BLaER1 treated with 17β-estradiol and CSF1 and Interleukin-3, amounts not matched to agents 10 nM and 100 nM (cell line): Measurements from ENCODE around the gene DYDC1.
A peak's percentile ranks its signal among the peaks of the same experiment; 100 is the strongest.

Experiments
- H3K27ac ChIP-seq, 11 experiments: shearing (Covaris generic); formaldehyde crosslinking; 2 replicates each; pipeline ENCODE4 v1.8.1; 2022
- H3K27me3 ChIP-seq, 11 experiments: shearing (Covaris generic); formaldehyde crosslinking; 2 replicates each; pipeline ENCODE4 v1.8.1; 2022
- H3K36me3 ChIP-seq, 11 experiments: shearing (Covaris generic); formaldehyde crosslinking; 2 replicates each; pipeline ENCODE4 v1.8.1; 2022
- H3K4me1 ChIP-seq, 10 experiments: shearing (Covaris generic); formaldehyde crosslinking; 2 replicates each; pipeline ENCODE4 v1.8.1; 2022
- H3K4me2 ChIP-seq, 11 experiments: shearing (Covaris generic); formaldehyde crosslinking; 2 replicates each; pipeline ENCODE4 v1.8.1; 2022
- H3K4me3 ChIP-seq, 10 experiments: shearing (Covaris generic); formaldehyde crosslinking; 2 replicates each; pipeline ENCODE4 v1.8.1; 2022
- H3K9ac ChIP-seq, 11 experiments: shearing (Covaris generic); formaldehyde crosslinking; 2 replicates each; pipeline ENCODE4 v1.8.1; 2022
- H3K9me3 ChIP-seq, 11 experiments: shearing (Covaris generic); formaldehyde crosslinking; replicated peaks in 1 of 11; 2 replicates each; pipeline ENCODE4 v1.8.1; 2022
- H4K20me1 ChIP-seq, 11 experiments: shearing (Covaris generic); formaldehyde crosslinking; 2 replicates each; pipeline ENCODE4 v1.8.1; 2022
- Cebpa-rat ChIP-seq, 11 experiments: shearing (Covaris generic); IDR thresholded peaks; 2 replicates each; pipeline ENCODE4 v1.8.1; 2022

Gene DYDC1

GRCh38 chr10:80356563-80356988, at the start of gene DYDC1, which contains the start of gene DYDC2:
DYDC1 (minus strand) TSS chr10:80356755; CDS start chr10:80352601, 4,154 bp downstream.
DYDC2 (plus strand) TSS chr10:80356781; CDS start chr10:80362444, 5,663 bp downstream.
- peak within 1 kb of the TSS; percentile 80 to 98 (median 95) for H3K4me2 ChIP-seq
- peak within 1 kb of the TSS; percentile 24 to 68 (median 54); a peak in 19 of 22 replicates for H3K9ac ChIP-seq
- no peaks in the 10 kb centered on the region for H3K36me3 ChIP-seq
- H3K27me3 ChIP-seq: peaks cover 23 to 30% (median 28%) of the 10 kb centered on the region in 11 experiments
- peak within 1 kb of the TSS in 4 of 11 experiments; percentile 21 to 44 (median 29); a peak in 3 of 22 replicates for H3K27ac ChIP-seq
- peaks cover under 1 to 22% (median 17%) of the 10 kb centered on the region in 10 experiments; a peak in 19 of 20 replicates for H3K4me1 ChIP-seq
- H3K4me3 ChIP-seq: peak within 1 kb of the TSS; percentile 48 to 71 (median 62)
- peaks cover 5 to 23% (median 15%) of the 10 kb centered on the region in 11 experiments; a peak in 18 of 22 replicates for H3K9me3 ChIP-seq
- no peak for TF ChIP-seq Cebpa-rat (IDR thresholded peaks at IDR 0.05)
- no peaks in the 10 kb centered on the region for H4K20me1 ChIP-seq

- Histone ChIP-seq H3K9me3 (no peaks in the 10 kb centered on the region), H3K4me2 (peak overlapping the region in 6 of 11 experiments; percentile 3 to 36 (median 20); a peak in 7 of 22 replicates), H3K4me1 (peaks cover 29 to 46% (median 38%) of the 10 kb centered on the region in 10 experiments), H3K36me3 (peaks cover 0 to 9% (median 0%) of the 10 kb centered on the region in 11 experiments; a peak in 1 of 22 replicates), H3K27ac (no peak overlapping the region), H3K9ac (no peak overlapping the region), H4K20me1 (peaks cover 0 to 6% (median 0%) of the 10 kb centered on the region in 11 experiments; a peak in 3 of 22 replicates), H3K27me3 (no peaks in the 10 kb centered on the region), H3K4me3 (no peak overlapping the region)
- TF ChIP-seq Cebpa-rat (IDR thresholded peaks at IDR 0.05): no peak
These were observed 49.6 kb upstream of the DYDC1 start for GRCh38 chr10:80406204-80406603.

DNA sequence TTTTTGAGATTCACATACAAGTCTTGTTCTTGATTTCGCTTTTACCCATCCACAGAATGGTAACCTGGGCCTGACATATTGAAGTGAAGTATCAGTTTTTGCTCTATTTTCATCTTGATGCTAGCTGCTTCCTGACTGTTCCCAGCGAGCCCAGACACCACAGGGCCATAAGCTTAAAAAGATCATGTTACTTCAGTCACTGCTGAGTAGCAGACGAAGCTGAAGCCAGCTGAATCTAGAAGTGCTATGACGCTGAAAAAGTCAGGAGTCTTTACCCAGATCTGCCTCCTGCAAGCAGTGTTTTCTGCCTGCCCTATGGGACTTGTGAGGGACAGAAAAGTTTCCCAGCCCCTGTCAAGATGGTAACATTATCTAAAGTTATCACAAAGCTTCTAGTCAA, 49.1 kb upstream of the DYDC1 start:
- Histone ChIP-seq H3K9me3 (no peaks in the 10 kb centered on the region), H3K36me3 (peaks cover 0 to 5% (median 0%) of the 10 kb centered on the region in 11 experiments; a peak in 1 of 22 replicates), H3K9ac (no peak overlapping the region), H3K27ac (no peak overlapping the region), H4K20me1 (peaks cover 0 to under 1% (median 0%) of the 10 kb centered on the region in 11 experiments; a peak in 2 of 22 replicates), H3K27me3 (no peaks in the 10 kb centered on the region), H3K4me3 (no peak overlapping the region), H3K4me2 (peak overlapping the region in 4 of 11 experiments; percentile 11 to 36 (median 16); a peak in 6 of 22 replicates), H3K4me1 (peaks cover 23 to 40% (median 32%) of the 10 kb centered on the region in 10 experiments)
- no peak for TF ChIP-seq Cebpa-rat (IDR thresholded peaks at IDR 0.05)

GRCh38 chr10:80405035-80405434, 48.5 kb upstream of the DYDC1 start:
- H4K20me1 ChIP-seq: no peaks in the 10 kb centered on the region; a peak in 2 of 22 replicates
- no peak overlapping the region for H3K4me3 ChIP-seq
- H3K4me2 ChIP-seq: no peak overlapping the region
- no peaks in the 10 kb centered on the region for H3K27me3 ChIP-seq
- no peak overlapping the region for H3K27ac ChIP-seq
- no peaks in the 10 kb centered on the region for H3K9me3 ChIP-seq
- H3K36me3 ChIP-seq: no peaks in the 10 kb centered on the region
- TF ChIP-seq Cebpa-rat (IDR thresholded peaks at IDR 0.05): no peak
- no peak overlapping the region for H3K9ac ChIP-seq
- H3K4me1 ChIP-seq: peaks cover 19 to 34% (median 26%) of the 10 kb centered on the region in 10 experiments

DNA sequence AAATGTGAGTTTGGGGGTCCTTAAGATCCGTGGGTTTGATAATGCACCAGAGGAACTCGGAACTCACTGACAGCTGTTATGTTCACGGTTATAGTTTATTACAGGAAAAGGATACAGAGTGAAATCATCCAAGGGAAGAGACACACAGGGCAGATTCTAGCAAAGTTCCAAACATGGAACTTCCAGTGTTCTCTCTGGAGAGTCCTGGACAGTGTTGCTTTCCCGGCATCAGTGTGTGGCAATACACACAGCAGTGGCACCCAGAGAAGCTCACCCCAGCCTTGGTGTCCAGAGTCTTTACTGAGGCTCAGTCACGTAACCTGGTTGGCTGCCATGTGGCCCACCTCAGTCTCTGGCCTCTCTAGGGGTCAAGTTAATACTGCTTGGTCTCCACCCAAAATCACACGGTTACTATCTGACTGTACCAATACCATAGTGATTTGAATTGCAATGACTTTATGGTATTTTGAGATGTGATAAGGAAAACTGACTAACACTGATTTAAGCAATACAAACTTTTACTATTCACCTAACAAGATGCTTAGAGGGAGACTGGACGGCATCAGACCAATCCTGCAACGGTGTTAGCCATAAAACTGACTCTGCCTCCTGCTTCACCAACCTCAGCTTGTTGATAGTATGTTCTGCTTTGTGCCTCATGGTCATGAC, 43.7 kb upstream of the DYDC1 start:
- no peak overlapping the region for H3K4me3 ChIP-seq
- TF ChIP-seq Cebpa-rat (IDR thresholded peaks at IDR 0.05): no peak
- H3K27me3 ChIP-seq: no peaks in the 10 kb centered on the region

GRCh38 chr10:80397014-80397413, 40.5 kb upstream of the DYDC1 start:
- Histone ChIP-seq H3K9ac (no peak overlapping the region), H4K20me1 (no peaks in the 10 kb centered on the region), H3K36me3 (no peaks in the 10 kb centered on the region), H3K4me2 (no peak overlapping the region), H3K27me3 (no peaks in the 10 kb centered on the region), H3K9me3 (no peaks in the 10 kb centered on the region), H3K4me3 (no peak overlapping the region), H3K27ac (no peak overlapping the region), H3K4me1 (peaks cover 0 to 6% (median 0%) of the 10 kb centered on the region in 10 experiments; a peak in 3 of 20 replicates)
- TF ChIP-seq Cebpa-rat (IDR thresholded peaks at IDR 0.05): no peak

More for the DNA sequence above, 43.7 kb upstream of the DYDC1 start:
- H3K9me3 ChIP-seq: no peaks in the 10 kb centered on the region
- no peaks in the 10 kb centered on the region for H4K20me1 ChIP-seq
- H3K9ac ChIP-seq: no peak overlapping the region
- no peak overlapping the region for H3K4me2 ChIP-seq
- peaks cover 0 to under 1% (median 0%) of the 10 kb centered on the region in 10 experiments; a peak in 1 of 20 replicates for H3K4me1 ChIP-seq
- H3K36me3 ChIP-seq: no peaks in the 10 kb centered on the region
- no peak overlapping the region for H3K27ac ChIP-seq

GRCh38 chr10:80394358-80394916, 37.9 kb upstream of the DYDC1 start:
- H3K36me3 ChIP-seq: no peaks in the 10 kb centered on the region
- no peaks in the 10 kb centered on the region for H4K20me1 ChIP-seq
- H3K4me1 ChIP-seq: peaks cover 0 to 13% (median 1%) of the 10 kb centered on the region in 10 experiments; a peak in 9 of 20 replicates
- H3K9me3 ChIP-seq: no peaks in the 10 kb centered on the region
- H3K27me3 ChIP-seq: no peaks in the 10 kb centered on the region
- H3K4me3 ChIP-seq: no peak overlapping the region
- H3K27ac ChIP-seq: no peak overlapping the region
- no peak overlapping the region for H3K4me2 ChIP-seq
- TF ChIP-seq Cebpa-rat (IDR thresholded peaks at IDR 0.05): no peak
- H3K9ac ChIP-seq: no peak overlapping the region

GRCh38 chr10:80392250-80392649, 35.7 kb upstream of the DYDC1 start:
- H3K9ac ChIP-seq: no peak overlapping the region
- no peaks in the 10 kb centered on the region for H3K27me3 ChIP-seq
- H3K4me3 ChIP-seq: no peak overlapping the region
- H3K9me3 ChIP-seq: no peaks in the 10 kb centered on the region
- H3K4me2 ChIP-seq: no peak overlapping the region; a peak in 1 of 22 replicates
- no peaks in the 10 kb centered on the region for H4K20me1 ChIP-seq
- no peak overlapping the region for H3K27ac ChIP-seq
- H3K36me3 ChIP-seq: no peaks in the 10 kb centered on the region
- TF ChIP-seq Cebpa-rat (IDR thresholded peaks at IDR 0.05): peak in 2 of 11 experiments; percentile 15 to 21; a peak in 2 of 22 replicates
- H3K4me1 ChIP-seq: peaks cover 9 to 34% (median 18%) of the 10 kb centered on the region in 10 experiments; a peak in 19 of 20 replicates

DNA sequence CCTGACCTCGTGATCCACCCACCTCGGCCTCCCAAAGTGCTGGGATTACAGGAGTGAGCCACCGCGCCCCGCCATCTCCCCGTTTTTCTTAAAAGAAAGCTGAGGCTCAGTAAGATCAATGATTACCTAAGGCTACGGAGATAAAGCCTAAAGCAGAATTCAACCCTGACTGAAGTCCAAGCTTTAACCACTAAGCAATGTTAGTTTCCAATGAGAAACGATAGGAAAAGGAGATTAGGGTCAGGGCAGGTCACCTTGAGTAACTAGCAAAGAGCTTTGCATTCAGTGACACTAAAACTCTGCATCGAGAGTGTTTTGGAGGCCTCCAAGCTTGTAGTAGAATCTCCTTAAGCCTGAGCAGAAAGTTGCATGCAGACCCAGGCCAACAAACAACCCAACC, 34.2 kb upstream of the DYDC1 start:
- peaks cover 9 to 46% (median 18%) of the 10 kb centered on the region in 10 experiments; a peak in 19 of 20 replicates for H3K4me1 ChIP-seq
- H3K9ac ChIP-seq: no peak overlapping the region
- no peaks in the 10 kb centered on the region for H3K9me3 ChIP-seq
- H4K20me1 ChIP-seq: no peaks in the 10 kb centered on the region
- no peak overlapping the region for H3K27ac ChIP-seq
- TF ChIP-seq Cebpa-rat (IDR thresholded peaks at IDR 0.05): no peak
- H3K27me3 ChIP-seq: no peaks in the 10 kb centered on the region
- H3K36me3 ChIP-seq: no peaks in the 10 kb centered on the region
- no peak overlapping the region for H3K4me2 ChIP-seq
- no peak overlapping the region for H3K4me3 ChIP-seq
